HFFc6 (cell line): Measurements from ENCODE around the gene MED27. TPM values are rescaled to one million over a fixed set of nuclear protein-coding genes. Genes with fewer than 3 reads are reported as not detected.

Source experiments
- DNase-seq: peaks from one replicate; pipeline ENCODE4 v3.0.0-alpha.2; 2018
- H3K27ac Mint-ChIP-seq: 2 replicates; pipeline ENCODE4 v1.8.0; 2020; ENCODE audit warnings: mild to moderate bottlenecking, mixed read lengths
- H3K27me3 Mint-ChIP-seq: 2 replicates; pipeline ENCODE4 v1.8.0; 2021; ENCODE audit warnings: mild to moderate bottlenecking, moderate library complexity, mixed read lengths; ENCODE audit not compliant: insufficient read depth
- H3K36me3 Mint-ChIP-seq: 2 replicates; pipeline ENCODE4 v1.8.0; 2021; ENCODE audit warnings: low read depth, mixed read lengths
- H3K4me1 Mint-ChIP-seq: 2 replicates; pipeline ENCODE4 v1.8.0; 2020; ENCODE audit warnings: low read depth, mixed read lengths
- H3K4me3 Mint-ChIP-seq: 2 replicates; pipeline ENCODE4 v1.8.0; 2020; ENCODE audit warnings: mild to moderate bottlenecking, moderate library complexity, mixed read lengths
- H3K9me3 Mint-ChIP-seq: 2 replicates; pipeline ENCODE4 v1.8.0; 2020; ENCODE audit warnings: mild to moderate bottlenecking, mixed read lengths
- total RNA-seq, 6 experiments: library from RNA; stranded (reverse); fragmentation: NEBNext Ultra II Directional; extraction: Animal tissue kit (Norgen Biotek cat#: 25700); gene quantifications; 2 replicates in 1 of 6; 3 replicates in 5 of 6; pipeline ENCODE4 v1.2.3, GENCODE V29; 2021
- TF ChIP-seq, protein P1 (sequence below): fragments of 200-600 bp; sonication (generic); IDR thresholded peaks from 2 replicates; pipeline ENCODE4 v1.5.0; 2021; ENCODE audit warnings: antibody characterized with exemption, mild to moderate bottlenecking

The MED27 gene
- total RNA-seq, 6 experiments from 2014 or later = 30.2 to 37.7 (median 32.7) TPM

DNA sequence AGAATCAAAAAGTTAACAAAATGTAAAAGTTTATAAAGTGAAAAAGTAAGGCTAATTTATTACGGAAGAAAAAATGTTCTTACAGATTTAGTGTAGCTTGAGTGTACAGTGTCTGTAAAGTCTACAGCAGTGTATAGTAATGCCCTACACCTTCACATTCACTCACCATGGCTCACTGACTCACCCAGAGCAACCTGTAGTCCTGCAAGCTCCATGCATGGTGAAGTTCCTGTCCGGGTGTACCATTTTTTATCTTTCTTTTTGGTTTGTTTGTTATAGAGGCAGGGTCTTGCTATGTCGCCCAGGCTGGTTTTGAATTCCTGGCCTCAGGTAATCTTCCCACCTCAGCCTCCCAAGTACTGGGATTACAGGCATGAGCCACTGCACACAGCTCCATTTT lies 93.6 kb downstream of the MED27 start:
- Mint-ChIP-seq H3K9me3 (no peaks in the 10 kb centered on the region), H3K27me3 (peaks cover 1% of the 10 kb centered on the region; the same call in 1 of the 2 replicates), H3K4me3 (no peak overlapping the region), H3K4me1 (peaks cover 58% of the 10 kb centered on the region), H3K36me3 (peaks cover 5% of the 10 kb centered on the region), H3K27ac (no peak overlapping the region)
- TF ChIP-seq, protein P1, sequence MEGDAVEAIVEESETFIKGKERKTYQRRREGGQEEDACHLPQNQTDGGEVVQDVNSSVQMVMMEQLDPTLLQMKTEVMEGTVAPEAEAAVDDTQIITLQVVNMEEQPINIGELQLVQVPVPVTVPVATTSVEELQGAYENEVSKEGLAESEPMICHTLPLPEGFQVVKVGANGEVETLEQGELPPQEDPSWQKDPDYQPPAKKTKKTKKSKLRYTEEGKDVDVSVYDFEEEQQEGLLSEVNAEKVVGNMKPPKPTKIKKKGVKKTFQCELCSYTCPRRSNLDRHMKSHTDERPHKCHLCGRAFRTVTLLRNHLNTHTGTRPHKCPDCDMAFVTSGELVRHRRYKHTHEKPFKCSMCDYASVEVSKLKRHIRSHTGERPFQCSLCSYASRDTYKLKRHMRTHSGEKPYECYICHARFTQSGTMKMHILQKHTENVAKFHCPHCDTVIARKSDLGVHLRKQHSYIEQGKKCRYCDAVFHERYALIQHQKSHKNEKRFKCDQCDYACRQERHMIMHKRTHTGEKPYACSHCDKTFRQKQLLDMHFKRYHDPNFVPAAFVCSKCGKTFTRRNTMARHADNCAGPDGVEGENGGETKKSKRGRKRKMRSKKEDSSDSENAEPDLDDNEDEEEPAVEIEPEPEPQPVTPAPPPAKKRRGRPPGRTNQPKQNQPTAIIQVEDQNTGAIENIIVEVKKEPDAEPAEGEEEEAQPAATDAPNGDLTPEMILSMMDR = no peak
- no peak for DNase-seq

DNA sequence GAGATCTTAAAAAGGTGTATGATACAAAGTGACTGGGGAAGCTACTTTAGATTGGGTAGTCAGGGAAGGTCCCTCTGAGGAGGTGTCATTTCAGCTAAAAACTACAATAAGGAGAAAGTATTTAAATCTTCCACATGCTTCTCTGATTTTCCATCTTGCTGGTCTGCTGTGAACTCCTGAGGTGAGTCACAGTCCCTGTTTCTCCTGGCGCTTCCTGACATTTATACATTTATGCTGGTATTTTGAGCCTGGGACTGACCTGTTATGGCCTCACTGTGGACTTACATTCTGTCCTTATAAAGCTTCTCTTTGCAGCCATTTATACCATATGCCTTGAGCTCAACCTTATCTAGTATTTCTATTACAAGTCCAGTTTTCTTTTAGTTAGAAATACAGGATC lies 95.1 kb downstream of the MED27 start:
- no peak for DNase-seq
- Mint-ChIP-seq H3K36me3 (peaks cover 5% of the 10 kb centered on the region), H3K4me1 (peaks cover 53% of the 10 kb centered on the region), H3K27ac (0 out of 2 replicates have a peak overlapping the region, but pooled peaks have one; percentile 30), H3K4me3 (no peak overlapping the region), H3K27me3 (peaks cover 1% of the 10 kb centered on the region; the same call in 1 of the 2 replicates), H3K9me3 (no peaks in the 10 kb centered on the region)
- TF ChIP-seq, protein P1 = no peak

DNA sequence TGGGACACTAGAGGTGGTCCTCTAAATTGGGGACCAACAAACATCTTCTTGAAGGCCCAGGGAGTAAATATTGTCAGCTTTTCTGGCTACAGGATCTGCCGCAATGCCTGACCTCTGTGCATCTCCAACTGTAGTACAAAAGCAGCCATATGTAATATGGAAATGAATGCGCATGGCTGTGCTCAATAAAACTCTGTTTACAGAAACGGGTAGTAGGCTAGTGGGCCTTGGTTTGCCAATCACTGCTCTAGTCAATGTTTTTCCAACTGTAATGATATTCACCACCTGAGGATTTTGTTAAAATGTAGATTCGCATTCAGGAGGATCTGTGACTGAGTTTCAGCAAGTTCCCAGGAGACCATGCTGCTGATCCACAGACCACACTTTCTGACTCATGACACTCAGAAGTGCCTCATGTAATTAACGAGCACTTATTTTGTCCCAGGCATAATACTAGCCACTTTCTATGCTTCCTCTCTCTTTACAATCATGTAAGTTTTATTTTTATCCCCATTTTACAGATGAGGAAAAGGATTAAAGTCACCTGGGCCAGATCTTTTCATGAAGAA lies 96.9 kb downstream of the MED27 start:
- Mint-ChIP-seq H3K36me3 (peaks cover 5% of the 10 kb centered on the region), H3K9me3 (no peaks in the 10 kb centered on the region), H3K4me3 (no peak overlapping the region), H3K27me3 (peaks cover 1% of the 10 kb centered on the region; the same call in 1 of the 2 replicates), H3K27ac (no peak overlapping the region), H3K4me1 (peaks cover 51% of the 10 kb centered on the region)
- DNase-seq = no peak
- TF ChIP-seq, protein P1 = no peak

DNA sequence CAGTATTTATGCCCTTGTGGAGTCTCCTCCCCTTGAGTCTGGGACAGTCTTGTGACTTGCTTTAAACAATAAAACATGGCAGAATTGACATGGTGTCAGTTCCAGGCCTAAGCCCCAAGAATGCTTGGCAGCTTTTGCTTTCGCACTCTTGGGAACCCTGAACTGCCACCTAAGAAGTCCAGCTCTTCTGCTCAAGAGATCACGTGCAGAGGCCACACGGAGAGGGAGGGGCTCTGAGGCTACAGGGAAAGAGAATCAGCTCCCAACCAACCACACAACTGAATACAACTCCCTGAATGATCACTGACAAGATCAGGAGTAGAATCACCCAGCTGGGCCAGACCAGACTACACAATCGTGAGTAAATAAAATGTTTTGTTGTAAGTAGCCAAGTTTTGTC lies 97.6 kb downstream of the MED27 start:
- no peak overlapping the region for H3K4me3 Mint-ChIP-seq
- DNase-seq = no peak
- peaks cover 45% of the 10 kb centered on the region for H3K4me1 Mint-ChIP-seq
- TF ChIP-seq, protein P1 = no peak
- no peak overlapping the region for H3K27ac Mint-ChIP-seq
- H3K27me3 Mint-ChIP-seq = peaks cover 1% of the 10 kb centered on the region; the same call in 1 of the 2 replicates
- H3K9me3 Mint-ChIP-seq = no peaks in the 10 kb centered on the region
- H3K36me3 Mint-ChIP-seq = peaks cover 5% of the 10 kb centered on the region

DNA sequence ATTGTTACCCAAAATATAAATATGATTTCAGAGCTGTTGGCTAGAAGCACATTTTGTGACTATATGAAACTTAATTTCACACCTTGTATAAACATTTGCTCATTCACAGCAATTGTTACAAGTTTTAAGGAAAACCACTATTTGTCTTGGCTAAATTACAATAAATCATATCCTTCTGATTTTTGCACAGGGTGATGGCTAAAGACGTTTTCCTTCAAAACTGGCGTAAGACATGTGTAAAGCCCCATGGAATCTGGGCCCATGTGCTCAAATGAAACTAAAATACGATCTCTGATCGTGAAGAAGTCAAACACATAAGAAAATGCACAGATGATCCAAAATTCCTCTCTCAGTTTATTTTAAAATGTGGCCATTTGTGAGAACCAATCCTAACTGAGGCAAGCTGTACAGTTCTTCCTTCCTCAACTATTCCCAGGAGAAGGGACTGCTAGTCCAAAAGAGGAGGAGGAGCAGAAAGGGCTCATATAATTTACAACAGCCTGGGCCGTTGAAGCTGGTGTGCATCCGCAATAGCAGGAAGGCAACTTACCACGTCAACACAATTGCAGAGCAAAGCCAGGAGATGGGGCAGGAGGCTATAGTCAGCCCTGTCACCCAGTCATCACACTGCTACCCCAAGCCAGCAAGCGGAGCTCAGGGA lies 98.4 kb downstream of the MED27 start:
- no peak overlapping the region for H3K27ac Mint-ChIP-seq
- peaks cover 5% of the 10 kb centered on the region for H3K36me3 Mint-ChIP-seq

More for the DNA sequence above, 98.4 kb downstream of the MED27 start:
- DNase-seq = no peak
- TF ChIP-seq, protein P1 = no peak
- Mint-ChIP-seq H3K4me1 (peaks cover 36% of the 10 kb centered on the region), H3K9me3 (no peaks in the 10 kb centered on the region), H3K27me3 (peaks cover 1% of the 10 kb centered on the region; the same call in 1 of the 2 replicates), H3K4me3 (no peak overlapping the region)
